A673 (cell line): ENCODE measurements around the gene BGN.

Experiments
- CTCF ChIP-seq: fragments of 300-800, 200-600 bp; sonication (generic); conservative IDR thresholded peaks from 2 replicates; pipeline ENCODE4 v1.5.1; 2017; ENCODE audit warnings: low read depth, mild to moderate bottlenecking, antibody characterized with exemption, low read length, moderate library complexity, mixed read lengths
- EZH2 ChIP-seq: fragments of 200-600 bp; sonication (generic); IDR thresholded peaks from 2 replicates; pipeline ENCODE4 v1.6.1; 2017; ENCODE audit warnings: borderline replicate concordance, low read depth, mild to moderate bottlenecking, mixed read lengths, antibody characterized with exemption, low read length; ENCODE audit not compliant: poor library complexity, severe bottlenecking

- no peak for TF ChIP-seq CTCF
- no peak for TF ChIP-seq EZH2
Observed at GRCh38 chrX:153505361-153505760, 10.6 kb downstream of the BGN start.
